Inflammatory macrophage treated with lipopolysaccharide for 4 hours (primary cell): ENCODE measurements around the gene DLX1.

Source experiments
- DNase-seq: peaks from one replicate; pipeline ENCODE4 v3.0.0-alpha.2; 2020

DLX1 gene

DNA sequence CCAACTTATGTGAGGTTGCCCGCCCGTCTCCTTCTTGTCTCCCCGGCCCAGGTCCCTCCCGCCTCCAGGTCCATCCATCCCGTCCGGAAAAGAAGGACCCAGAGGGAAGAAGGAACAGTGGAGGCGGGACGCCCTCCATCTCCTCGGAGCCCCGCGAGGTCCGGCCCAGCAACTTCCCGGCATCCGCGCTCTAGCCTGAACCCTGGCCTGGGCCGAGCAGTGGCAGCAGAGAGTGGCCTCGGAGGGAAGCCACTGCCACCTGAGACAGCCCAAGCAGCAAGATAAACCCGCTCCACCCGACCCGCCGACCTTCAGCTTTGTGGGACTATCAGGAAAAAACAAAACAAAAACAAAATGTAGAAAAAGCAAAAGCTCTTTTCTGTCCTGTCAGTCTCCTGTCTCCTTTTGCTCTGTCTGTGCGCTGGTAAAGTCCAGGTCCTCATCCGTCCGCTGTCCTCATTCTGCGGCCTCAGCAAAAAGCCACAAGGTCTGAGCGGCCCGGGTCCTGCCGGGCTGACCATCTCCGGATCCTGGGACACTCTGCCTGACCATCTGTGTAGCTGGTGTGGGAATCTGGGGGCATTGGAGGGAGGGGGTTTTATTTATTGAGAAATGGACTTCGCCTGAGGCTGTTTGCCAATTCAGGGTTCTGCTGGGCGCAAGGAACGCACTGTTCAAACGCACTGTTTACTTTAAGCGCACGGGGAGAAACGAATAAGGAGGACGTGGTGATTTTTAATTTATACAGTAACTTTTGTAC, 3.1 kb downstream of the DLX1 start:
- no peak for DNase-seq

DNA sequence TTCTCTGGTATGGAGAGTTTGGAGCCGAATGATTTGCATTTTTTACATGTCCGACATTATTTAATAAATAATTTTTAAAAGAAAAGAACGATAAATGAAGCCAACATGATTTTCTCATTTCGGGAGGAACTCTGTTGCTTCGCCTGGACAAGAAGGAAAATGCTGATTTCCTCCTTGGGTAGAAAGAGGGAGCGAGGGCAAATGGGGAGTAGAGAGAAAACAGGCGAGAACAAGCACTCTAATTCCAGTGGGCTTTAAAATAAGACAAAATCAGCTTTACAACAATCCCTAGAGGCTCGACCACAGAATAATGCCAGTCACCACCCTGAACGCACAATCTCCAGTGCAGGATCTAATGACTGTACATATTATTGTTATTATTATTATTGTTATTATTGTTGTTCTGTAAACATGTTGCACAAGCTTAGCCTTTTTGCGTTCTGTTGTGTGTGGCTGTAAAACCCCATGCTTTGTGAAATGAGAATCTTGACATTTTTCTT, 3.7 kb downstream of the DLX1 start:
- no peak for DNase-seq

DNA sequence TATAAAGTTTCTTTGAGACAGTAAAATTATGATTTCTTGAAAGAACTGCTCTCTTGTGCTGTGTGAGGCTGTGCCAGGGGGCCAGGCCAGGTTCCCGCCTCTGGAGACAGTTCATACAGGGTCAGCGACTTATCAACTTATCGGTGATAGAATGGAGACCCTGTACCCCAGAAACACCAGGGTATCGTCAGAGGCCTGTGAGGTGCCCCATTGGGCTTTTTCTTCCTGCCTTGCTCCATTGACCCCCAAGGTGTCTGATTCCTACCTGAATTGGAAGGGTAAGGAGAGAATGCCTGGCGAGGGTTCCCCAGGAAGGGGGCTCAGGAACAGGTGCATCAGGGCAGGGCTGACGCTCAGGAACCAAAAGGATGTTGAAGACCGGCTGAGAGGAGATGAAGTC, 4.3 kb downstream of the DLX1 start:
- DNase-seq, result no peak

DNA sequence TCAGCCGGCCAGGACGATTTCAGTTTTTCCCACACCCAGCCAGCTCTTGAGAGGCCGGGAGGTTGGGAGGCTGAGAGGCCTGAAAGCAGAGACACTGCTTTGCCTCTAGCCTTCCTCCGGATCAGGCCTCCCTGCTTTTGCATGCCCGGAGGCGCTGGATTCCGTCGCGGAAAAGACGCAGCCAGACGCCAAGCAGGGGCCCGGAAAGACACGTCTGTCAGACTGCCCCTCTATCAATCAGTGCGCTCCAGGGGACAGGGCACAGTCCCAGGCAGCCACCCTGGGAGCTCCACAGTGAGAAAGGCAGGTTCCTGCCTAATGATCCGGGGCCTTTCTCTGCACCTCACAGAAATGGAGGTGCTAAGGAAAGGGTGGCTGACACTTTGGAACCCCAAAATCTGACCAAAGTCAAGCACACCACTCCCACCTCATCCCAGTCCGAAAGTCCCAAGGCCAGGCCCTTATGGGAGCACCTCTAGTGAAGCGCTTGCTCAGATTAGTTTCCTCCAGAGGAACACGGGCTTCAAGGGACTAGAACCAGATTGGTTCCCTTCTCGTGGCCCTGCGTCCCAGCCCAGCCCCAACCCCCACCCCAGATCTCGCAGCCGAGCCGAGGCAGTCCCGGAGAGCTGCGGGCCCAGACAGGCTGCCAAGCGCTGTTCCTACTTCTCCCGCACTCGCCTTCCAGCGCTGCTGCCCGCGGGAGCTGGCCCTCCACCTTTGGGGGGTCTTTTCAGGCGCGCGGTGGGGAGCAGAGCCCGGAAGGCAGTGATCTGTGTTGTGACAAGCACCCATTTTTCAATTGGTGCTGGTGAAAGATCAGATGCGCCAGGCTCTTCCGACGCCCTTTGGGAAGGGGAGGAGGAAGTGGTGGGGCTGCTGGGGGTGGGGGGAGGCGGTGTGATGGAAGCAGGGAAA, 5.0 kb downstream of the DLX1 start:
- no peak for DNase-seq

DNA sequence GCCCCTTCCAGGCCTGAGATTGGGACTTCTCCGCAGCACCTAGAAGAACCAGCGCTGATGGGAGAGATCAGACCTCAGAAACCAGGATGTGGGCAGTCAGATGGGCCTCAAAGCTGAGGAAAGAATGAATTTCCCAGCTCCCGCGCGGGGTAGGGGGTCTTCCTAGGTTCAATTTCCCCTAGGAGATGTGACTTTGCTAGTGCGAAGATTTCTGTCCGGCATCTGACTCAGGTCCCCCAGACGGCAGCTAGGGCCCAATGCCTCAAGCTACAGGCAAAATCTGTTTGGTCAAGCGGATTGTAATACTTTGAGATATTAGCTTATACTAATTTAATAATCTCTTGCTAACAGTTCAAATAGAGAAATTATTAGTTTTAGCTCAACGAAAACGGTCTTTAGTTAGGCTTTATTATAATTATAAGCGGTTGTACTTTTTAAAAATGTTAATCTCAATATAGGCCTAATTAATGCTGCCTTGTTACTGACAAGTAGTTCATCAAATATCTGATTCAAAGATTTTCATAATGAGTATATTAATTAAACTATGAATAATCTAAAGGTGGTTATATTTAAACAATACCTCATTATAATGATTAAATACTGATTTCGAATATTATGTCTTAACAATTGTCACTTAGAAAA, 5.8 kb downstream of the DLX1 start:
- DNase-seq, result no peak

DNA sequence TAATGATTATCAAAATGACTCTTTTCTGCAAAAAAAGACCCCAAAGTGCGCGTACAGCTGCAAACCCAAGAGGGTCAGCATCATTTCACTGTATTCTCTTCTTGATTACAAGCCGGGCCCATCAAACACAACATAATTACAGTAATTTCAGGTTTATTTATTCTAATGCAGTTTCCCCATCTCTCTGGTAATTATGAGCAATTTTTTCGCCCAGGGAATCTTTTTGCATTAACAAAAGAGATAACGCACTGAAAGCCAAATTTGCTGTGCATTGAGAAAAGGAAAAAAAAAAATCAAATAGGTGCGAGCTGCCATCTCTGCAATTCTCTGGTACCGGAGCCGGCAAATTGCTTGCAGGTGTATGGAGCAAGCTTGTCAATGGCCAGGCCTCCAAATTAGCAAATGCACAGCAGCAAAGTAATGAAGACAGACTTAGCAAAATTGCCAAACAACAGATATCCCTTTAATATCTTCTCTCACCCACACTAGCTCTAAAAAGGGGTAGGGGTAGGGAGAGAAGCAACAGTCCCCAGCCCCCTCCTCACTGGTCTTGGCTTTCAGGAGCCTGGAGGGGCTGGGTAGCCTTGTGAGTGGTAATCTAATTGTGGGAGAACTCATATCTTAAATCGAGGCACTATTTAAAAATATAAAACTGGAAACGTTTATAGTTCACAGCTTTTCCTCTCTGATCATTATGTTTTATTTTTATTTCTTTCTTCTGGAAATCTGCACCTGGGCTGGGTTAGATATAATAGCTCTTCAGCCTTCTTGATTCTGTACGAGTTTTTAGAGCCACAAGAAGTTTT, 6.7 kb downstream of the DLX1 start:
- no peak for DNase-seq

DNA sequence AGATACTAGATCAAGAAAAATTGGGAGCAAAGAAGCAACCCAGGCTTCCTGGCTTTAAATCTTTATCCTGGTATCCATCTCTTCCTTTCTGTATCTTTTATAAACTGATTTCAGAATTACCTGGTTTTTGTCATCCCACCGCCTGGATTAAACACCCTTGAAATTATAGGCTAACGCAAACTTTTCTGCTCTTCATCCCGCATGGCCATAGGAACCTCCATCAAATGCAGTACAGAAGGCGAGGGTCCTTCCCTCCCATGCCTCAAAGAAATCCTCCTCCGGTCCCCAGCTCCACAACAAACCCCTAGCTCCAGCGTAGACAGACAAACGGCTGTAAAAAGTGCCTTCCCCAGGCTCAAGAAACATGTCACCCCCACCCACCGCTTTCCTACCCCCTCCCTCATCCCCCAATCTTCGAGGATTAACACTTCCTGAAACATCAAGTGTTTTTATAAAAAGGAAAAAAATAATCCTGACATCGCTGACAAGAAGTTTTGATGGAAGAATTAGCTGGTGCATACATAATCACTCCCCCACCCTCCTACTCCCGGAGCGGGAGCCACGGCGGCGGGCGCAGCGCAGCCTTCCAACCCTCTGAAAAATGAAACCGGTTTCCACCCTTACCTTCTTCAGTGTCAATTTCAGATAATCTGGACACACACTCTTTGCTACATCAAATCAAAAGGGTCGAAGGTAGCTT, 7.6 kb downstream of the DLX1 start:
- no peak for DNase-seq

DNA sequence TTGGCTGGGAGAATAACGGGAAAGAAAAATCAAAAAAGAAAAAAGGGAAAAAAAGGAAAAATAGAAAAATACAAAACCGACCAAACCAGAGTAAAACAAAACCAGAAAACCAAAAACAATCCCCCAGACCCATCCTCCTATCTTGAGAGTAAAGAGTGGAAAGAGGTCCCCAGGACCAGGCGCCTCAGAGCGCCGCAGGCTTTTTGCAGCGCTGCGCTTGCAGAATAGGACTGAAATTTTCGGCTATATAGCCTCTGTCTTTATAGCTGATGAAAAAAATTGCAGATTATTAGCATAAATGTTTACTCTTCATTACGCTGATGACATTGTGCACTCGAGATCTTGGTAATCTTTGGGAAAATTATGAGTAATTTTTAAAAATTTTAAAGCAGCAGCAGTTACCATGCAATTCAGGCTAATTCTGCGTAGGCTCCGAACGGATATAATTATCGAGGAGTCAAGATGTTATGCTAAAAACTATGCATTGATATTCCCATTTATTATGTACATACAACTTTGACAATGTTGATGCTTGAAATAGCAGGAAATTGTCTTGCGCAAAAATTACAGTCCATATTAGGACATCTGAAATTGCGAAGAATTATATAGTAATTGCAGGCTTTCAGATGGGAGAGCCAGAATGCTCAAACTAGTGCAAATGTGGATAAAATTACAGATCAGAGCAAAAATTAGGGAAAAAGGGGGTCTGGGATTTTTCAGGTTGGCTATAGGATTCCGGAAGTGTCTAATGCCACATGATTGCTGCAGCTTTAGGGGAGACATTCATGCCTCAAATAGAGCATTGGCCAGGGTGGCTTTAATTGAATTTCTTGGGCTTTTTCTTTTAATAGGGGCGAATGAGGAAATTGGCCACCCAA, 8.3 kb downstream of the DLX1 start:
- DNase-seq, result peak; percentile 51

DNA sequence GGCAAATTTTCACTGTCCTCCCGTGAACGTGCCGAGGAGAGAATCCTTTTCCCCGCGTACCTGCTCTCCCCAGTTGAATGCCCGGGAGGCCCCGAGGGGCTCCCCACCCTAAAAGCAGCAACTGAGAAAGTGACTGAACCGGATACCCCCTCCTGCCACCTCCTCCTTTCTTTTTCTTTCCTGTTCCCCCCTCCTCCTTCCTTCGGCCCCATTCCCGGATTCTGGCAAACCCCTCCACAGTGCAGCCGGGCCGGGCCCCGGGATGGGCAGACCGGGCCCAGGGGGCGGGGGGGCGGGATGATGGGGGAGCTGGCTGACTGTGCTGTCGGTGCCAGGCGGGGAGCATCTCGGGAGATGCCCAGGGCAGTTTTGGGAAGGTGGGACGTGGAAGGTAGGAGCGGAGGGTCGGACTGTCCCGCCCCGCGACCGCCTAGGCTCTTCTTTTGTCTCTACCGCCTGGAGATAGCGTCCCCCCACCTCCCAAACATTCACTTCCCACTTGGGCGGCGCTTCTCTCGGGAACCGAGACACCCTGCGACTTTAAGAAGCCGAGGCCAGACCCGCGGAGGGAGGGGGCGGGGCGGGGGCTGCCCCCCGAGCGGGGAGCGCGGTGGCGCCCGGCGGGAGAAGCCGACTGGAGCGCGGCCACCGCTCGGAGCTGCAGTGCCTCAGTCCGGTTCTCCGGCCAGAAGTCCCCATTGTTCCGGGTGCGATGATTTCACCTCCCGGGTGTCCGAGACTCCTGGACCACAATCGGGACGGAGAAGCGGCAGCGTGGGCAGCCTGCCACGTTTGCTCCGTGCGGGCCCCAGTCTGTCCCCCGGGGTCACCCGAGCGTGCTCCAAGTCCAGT, 9.2 kb downstream of the DLX1 start:
- no peak for DNase-seq

DNA sequence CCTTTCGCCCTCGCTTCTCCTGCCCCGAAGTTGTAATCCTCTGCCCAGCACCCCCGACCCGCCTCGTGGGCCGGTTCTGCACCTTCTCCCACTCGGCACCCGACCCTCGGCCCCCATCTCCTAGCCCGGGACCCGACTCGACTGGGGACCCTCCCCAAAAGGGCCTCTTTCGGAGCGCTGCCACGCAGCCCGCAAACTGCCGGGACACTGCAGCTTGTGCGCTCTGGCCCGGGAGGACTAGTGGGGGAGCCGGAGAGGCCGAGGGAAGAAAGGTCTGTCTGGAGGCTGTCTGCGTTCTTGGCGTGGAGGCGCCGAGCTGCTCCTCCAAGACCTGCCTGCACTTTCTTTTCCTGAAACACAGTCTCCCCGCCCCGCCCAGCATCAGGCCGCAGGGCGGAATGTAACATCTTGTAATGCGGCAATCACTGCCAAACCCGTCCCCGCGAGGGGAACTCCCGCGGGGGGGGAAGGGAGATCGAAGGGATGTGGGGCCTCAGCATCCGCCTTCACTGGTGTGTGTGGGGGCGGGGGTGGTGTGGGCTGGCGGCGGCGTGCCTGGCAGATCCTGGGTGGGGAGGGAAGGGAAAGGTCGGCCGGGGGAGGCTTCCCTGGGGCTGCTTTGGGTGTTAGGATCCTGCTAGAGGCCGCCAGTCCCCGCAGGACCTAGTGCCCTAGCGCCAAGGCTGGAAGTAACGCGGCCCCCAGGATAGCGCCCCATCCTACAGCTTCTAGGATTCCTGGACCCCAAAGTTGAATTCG, 10.0 kb downstream of the DLX1 start:
- DNase-seq, result peak; percentile 78

DNA sequence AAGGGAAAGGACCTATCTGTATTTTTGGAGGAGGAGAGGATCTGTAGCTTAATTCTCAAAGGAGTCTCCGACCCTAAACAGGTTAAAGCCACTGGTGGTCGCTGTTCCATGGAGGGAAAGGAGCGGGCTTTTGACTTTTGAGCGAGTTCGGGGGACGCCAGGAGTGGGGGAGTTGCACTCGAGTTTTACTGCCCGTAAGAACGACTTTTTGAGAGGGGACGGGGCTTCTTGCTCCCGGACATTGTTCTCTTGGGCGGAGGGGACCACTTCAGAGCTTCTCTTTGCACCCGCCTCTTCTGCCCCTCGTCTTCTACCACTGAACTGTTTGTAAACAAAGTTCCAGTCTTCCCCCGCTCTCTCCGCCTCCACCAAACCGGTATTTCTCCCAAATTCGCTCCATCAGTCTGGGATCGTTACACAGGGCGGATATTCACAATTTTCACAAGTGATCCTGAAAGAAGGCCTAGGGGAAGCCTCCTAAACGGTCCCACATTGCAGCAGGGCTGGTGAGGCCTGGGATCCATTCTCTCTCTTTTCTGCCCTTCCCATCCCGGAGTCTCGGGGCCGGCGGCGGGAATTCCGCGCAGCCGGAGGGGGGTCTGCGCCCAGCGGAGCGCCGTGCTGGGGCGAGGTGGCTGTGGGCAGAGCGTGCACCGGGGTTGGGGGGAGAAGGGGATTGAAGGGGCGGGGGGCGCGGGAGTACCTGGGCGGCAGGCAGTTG, 10.8 kb downstream of the DLX1 start:
- DNase-seq, result no peak

DNA sequence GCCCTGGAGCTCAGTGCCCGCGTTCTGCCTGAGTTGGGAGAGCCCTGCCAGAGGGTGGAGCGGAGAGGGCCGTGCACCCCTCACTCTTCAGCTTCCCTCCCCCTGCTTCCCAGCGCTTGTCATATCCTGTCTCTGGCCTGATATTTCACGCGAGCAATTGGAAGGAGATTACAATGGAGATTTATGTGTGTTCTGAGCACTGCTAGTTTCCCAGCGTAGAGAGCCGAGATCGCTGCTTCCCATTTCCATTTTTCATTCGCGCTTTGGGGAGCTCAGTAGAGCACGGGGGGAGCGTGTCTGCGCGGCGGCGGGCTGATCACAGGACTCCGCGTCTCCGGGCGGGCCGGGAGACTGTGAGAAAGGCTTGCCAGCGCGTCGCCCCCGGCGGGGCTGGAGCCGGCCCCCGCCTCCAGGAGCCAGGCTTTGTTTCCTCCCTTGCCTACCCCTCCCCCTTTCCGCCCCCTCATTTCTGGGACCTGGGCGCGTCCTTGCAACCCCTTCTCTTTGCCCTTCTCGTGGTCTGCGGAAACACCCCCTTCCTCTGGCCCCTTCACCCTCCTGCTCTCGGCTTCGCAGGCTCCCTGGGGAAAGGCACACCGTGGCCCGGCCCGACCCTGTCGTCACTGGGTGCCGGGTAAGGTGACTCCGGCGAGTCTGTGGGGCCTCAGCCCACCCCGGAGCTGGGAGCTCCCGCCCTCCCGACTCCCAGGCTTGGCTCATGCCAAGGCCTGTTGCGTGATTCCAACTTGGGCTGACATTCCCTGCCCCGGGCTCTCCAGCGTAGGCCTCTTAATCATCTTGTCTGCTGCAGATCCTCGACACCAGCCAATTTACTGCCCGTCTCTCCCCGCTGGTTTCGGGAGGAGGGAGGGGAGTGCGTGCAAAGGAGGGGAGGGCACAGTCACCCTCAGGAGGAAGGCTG, 11.6 kb downstream of the DLX1 start:
- no peak for DNase-seq

DNA sequence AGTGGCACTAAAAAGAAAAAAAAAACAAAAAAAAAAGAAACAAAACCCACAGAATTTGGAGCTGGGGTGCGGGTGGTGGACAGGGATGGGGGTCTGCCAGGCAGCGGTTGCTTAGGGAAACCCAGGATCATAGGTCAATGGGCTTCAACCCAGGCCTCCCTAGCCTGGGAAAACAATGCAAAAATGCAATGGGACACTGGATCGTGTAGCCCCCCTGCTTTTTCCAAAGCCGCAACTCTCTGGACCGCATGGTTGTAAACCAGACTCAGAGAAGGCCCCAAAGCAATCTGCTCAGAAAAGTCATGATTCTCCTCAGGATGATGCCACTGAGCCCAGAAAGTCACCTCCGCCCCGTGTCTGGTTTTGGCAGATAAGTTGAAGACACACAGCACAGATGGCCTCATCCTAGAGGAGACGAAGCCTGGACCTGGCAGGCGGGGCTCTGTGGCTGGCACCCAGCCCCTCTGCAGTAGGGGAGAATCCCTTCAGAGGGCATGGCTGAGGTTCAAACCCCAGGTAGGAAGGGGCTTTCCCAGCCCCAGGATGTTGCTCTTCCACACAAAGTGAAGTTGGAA, 12.3 kb downstream of the DLX1 start:
- no peak for DNase-seq

DNA sequence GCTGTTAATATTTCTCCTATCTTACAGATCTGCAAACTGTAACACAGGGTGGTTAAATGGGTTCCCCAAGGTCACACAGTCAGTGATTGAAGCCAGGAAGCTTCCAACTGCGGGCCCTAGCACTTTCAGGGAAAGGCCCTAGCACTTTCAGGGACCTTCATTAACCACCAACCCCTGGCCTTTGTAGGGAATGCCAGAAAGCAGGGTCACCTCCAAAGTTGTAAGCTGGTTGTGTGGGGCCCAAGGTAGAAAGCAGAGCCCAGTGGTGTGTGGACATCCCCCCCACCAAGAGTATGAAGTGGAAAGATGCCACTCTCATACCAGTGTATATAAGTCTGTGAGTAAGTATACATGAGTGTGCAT, 13.0 kb downstream of the DLX1 start:
- DNase-seq, result no peak

DNA sequence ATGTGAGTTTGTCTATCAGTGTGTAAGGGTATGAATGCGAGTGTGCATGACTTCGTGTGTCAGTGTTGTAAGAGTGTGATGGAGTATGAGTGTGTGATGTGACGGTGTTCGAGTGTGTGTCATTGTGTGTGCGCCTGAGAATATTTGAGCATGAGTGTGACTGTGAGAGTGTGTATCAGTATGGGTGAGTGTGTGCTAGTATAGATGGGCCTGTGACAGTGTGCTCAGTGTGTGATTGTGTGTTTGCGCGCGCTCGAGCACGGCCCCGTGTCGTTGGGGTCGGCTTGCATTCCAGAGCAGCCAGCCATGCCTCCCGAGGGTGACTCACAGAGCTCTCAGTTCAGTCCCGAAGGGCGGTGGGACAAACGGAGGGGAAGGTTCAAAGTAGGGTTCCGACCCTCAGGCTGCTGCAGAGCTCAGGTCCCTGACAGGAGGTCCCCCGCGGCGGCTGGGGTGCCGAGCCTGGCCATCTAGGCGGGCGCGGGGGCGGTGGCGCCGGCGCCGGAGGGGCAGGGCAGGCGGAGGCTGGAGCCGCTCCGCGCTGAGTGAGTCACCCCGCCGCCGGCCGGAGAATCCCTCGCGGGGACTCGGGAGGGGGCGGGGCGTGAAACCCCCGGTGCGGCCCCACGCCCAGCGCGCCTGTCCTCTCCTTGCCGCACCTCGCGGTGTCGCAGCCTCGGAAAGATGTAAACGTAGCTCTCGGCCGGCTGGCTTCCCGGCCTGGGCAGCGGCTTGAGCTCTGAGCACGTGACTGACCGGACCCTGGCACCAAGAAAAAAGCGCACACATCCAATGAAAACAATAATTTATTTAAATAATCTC, 13.6 kb downstream of the DLX1 start:
- peak; percentile 64 for DNase-seq

DNA sequence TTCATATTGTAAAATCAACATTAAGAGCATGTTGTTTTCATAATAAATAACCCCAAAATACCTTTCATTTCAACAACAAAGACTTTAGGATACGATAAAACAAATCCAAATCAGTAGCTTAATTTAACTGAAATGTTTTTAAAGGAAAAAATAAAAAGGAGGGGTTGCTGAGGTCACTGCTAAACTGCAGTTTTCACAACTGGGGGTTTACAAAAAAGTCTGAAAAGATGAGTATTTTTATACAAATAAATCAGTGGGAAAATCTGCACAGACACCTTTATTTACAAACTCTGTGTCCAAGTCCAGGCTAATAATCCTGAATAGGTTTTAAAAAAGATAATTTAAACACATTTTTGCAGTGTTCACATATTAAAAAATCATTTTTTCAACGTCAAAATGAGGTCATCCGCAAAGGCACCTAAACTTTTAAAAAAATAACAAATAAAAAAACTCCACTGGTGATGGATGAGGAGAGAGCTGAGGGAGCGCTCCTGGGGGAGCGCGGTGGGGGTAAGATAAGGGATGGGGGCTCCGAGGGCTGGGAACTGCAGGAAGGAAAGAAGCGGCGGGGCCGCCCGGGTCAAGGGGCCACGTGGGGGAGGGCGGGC, 14.3 kb downstream of the DLX1 start:
- no peak for DNase-seq
